CD14-positive monocyte (primary cell): ENCODE measurements around the gene PTGIR. TPM values are rescaled to one million over a fixed set of nuclear protein-coding genes. Genes with fewer than 3 reads are reported as not detected.
A peak's percentile ranks its signal among the peaks of the same experiment; 100 is the strongest.

Experiments used
- DNase-seq, 3 donors: peaks; one replicate each; pipeline ENCODE4 v3.0.0-alpha.2; 2011 to 2022
- H2AFZ ChIP-seq: 2 replicates; pipeline ENCODE4 v1.6.0; 2012; ENCODE audit warnings: mild to moderate bottlenecking, low read depth, low read length, inconsistent platforms; ENCODE audit not compliant: insufficient read depth, poor library complexity, severe bottlenecking
- H3K27ac ChIP-seq, 2 donors: 1 replicate in 1 of 2; 2 replicates in 1 of 2; pipeline ENCODE4 v1.5.1; 2012 to 2013; ENCODE audit warnings: low read length in 2 of 2, control low read depth in 1 of 2, inconsistent platforms in 1 of 2, low read depth in 1 of 2, mild to moderate bottlenecking in 1 of 2
- H3K27me3 ChIP-seq, 2 donors: one replicate each; pipeline versions ENCODE4 v1.6.0 to v1.6.1; 2011 to 2013; ENCODE audit warnings: low read length in 2 of 2; ENCODE audit not compliant: control insufficient read depth in 2 of 2, insufficient read depth in 2 of 2
- H3K36me3 ChIP-seq, 2 donors: replicated peaks in 1 of 2; 1 replicate in 1 of 2; 2 replicates in 1 of 2; pipeline versions ENCODE4 v1.5.1 to v1.6.1; 2012 to 2013; ENCODE audit warnings: low read length in 2 of 2, control low read depth in 1 of 2, inconsistent platforms in 1 of 2, mild to moderate bottlenecking in 1 of 2; ENCODE audit not compliant: insufficient read depth in 2 of 2, control insufficient read depth in 1 of 2
- H3K4me1 ChIP-seq, 2 donors: 1 replicate in 1 of 2; 2 replicates in 1 of 2; pipeline versions ENCODE4 v1.5.1 to v1.6.1; 2012 to 2013; ENCODE audit warnings: low read length in 2 of 2, control low read depth in 1 of 2, inconsistent platforms in 1 of 2, mild to moderate bottlenecking in 1 of 2, moderate library complexity in 1 of 2; ENCODE audit not compliant: insufficient read depth in 2 of 2, control insufficient read depth in 1 of 2
- H3K4me2 ChIP-seq: replicated peaks from 2 replicates; pipeline ENCODE3; 2012; ENCODE audit warnings: low read length, moderate library complexity, mild to moderate bottlenecking; ENCODE audit not compliant: poor library complexity, severe bottlenecking; ENCODE audit errors: extremely low read depth
- H3K4me3 ChIP-seq, 3 experiments: fragments of 200-600 bp in 1 of 3; sonication (generic) in 1 of 3; replicated peaks in 1 of 3; 1 replicate in 2 of 3; 2 replicates in 1 of 3; pipeline ENCODE4 v1.5.1; 2011 to 2013; ENCODE audit warnings: low read length in 3 of 3, mild to moderate bottlenecking in 3 of 3, control low read depth in 2 of 3, low read depth in 2 of 3, inconsistent platforms in 1 of 3, moderate library complexity in 1 of 3
- H3K79me2 ChIP-seq: 2 replicates; pipeline ENCODE4 v1.6.0; 2012; ENCODE audit warnings: mild to moderate bottlenecking, control low read depth, inconsistent platforms, low read length, moderate library complexity; ENCODE audit not compliant: insufficient read depth
- H3K9ac ChIP-seq: 2 replicates; pipeline ENCODE4 v1.6.0; 2017; ENCODE audit warnings: low read length, mild to moderate bottlenecking; ENCODE audit not compliant: insufficient read depth, poor library complexity, severe bottlenecking
- H3K9me3 ChIP-seq, 2 donors: replicated peaks in 1 of 2; 1 replicate in 1 of 2; 2 replicates in 1 of 2; pipeline versions ENCODE4 v1.5.1 to v1.6.1; 2012 to 2013; ENCODE audit warnings: low read length in 2 of 2, control low read depth in 1 of 2; ENCODE audit not compliant: control insufficient read depth in 1 of 2, insufficient read depth in 1 of 2
- H4K20me1 ChIP-seq: 2 replicates; pipeline ENCODE4 v1.6.0; 2012; ENCODE audit warnings: mild to moderate bottlenecking, low read length, control low read depth, moderate library complexity; ENCODE audit not compliant: insufficient read depth
- H3K27ac Mint-ChIP-seq, 7 donors: one replicate each; pipeline ENCODE4 v1.8.0; 2020; ENCODE audit warnings: mild to moderate bottlenecking in 7 of 7, mixed read lengths in 7 of 7, moderate library complexity in 6 of 7, inconsistent platforms in 2 of 7
- H3K27me3 Mint-ChIP-seq, 3 donors: one replicate each; pipeline ENCODE4 v1.8.0; 2021 to 2022; ENCODE audit warnings: low read depth in 3 of 3, mild to moderate bottlenecking in 3 of 3, mixed read lengths in 3 of 3, moderate library complexity in 3 of 3, inconsistent platforms in 1 of 3
- H3K36me3 Mint-ChIP-seq, 2 donors: one replicate each; pipeline ENCODE4 v1.8.0; 2020; ENCODE audit warnings: mixed read lengths in 2 of 2, inconsistent platforms in 1 of 2, mild to moderate bottlenecking in 1 of 2
- H3K4me1 Mint-ChIP-seq: one replicate; pipeline ENCODE4 v1.8.0; 2020; ENCODE audit warnings: mild to moderate bottlenecking, mixed read lengths
- H3K4me3 Mint-ChIP-seq, 2 donors: one replicate each; pipeline ENCODE4 v1.8.0; 2020; ENCODE audit warnings: mild to moderate bottlenecking in 2 of 2, mixed read lengths in 2 of 2, moderate library complexity in 1 of 2
- H3K9me3 Mint-ChIP-seq, 7 donors: one replicate each; pipeline ENCODE4 v1.8.0; 2020 to 2022; ENCODE audit warnings: mixed read lengths in 7 of 7, mild to moderate bottlenecking in 6 of 7, moderate library complexity in 6 of 7, inconsistent platforms in 2 of 7
- CTCF ChIP-seq: fragments of 200-600 bp; IDR thresholded peaks from one replicate; pipeline ENCODE4 v1.8.0; 2022; ENCODE audit warnings: antibody characterized with exemption, mild to moderate bottlenecking
- WGBS: methylation state at CpG from one replicate; pipeline ENCODE4 v1.1.5; 2013; ENCODE audit warnings: missing lambda C conversion rate; ENCODE audit not compliant: insufficient coverage; 5-methylcytosine and 5-hydroxymethylcytosine counted together
- intact Hi-C, 2 donors: fragments of 100-400 bp; cut with micrococcal nuclease; formaldehyde crosslinking; loops; one replicate each; pipeline versions ENCODE4 v1.15.0 to v1.15.1; 2023
- polyA plus RNA-seq, 3 donors: library from polyadenylated mRNA; depleted of rRNA in 1 of 3; unstranded in 2 of 3; stranded (reverse) in 1 of 3; fragments of 300-500 nt in 2 of 3; fragments of >200 nt in 1 of 3; fragmentation: Illumina TruSeq in 2 of 3; gene quantifications; 1 replicate in 2 of 3; 2 replicates in 1 of 3; pipeline ENCODE4 v1.2.3, GENCODE V29; 2012 to 2021

PTGIR gene
- polyA plus RNA-seq, 3 donors: 12.8 to 51.2 (median 14.1) TPM

- Mint-ChIP-seq H3K27ac (no peak overlapping the region), H3K27me3 (peaks cover 21 to 54% (median 53%) of the 10 kb centered on the region in 3 donors), H3K4me1 (peaks cover 37% of the 10 kb centered on the region), H3K9me3 (peaks cover 0 to 8% (median 1%) of the 10 kb centered on the region in 7 donors), H3K36me3 (peaks cover 0 to 3% of the 10 kb centered on the region in 2 donors), H3K4me3 (no peak overlapping the region)
- Histone ChIP-seq H3K4me1 (peaks cover 37 to 47% of the 10 kb centered on the region in 2 donors), H3K4me2 (no peak overlapping the region), H3K4me3 (no peak overlapping the region), H3K9ac (no peak overlapping the region), H3K79me2 (no peaks in the 10 kb centered on the region), H3K27ac (no peak overlapping the region), H2AFZ (no peak overlapping the region), H3K36me3 (no peaks in the 10 kb centered on the region), H3K9me3 (no peaks in the 10 kb centered on the region), H4K20me1 (no peaks in the 10 kb centered on the region), H3K27me3 (peaks cover 17 to 73% of the 10 kb centered on the region in 2 donors)
- no peak for TF ChIP-seq CTCF
- intact Hi-C loops: no loop called here
- no peak for DNase-seq
- WGBS: 89% methylated on average over 14 of the region's 14 CpGs
Measured at GRCh38 chr19:46637224-46637623, 12.3 kb upstream of the PTGIR start.

- intact Hi-C loops: no loop called here
- Histone ChIP-seq H3K4me2 (no peak within 1 kb of the TSS), H3K9ac (no peak within 1 kb of the TSS), H3K4me1 (peaks cover 38 to 47% of the 10 kb centered on the region in 2 donors), H3K36me3 (no peaks in the 10 kb centered on the region), H3K27me3 (peaks cover 17 to 73% of the 10 kb centered on the region in 2 donors), H3K79me2 (no peaks in the 10 kb centered on the region), H3K4me3 (no peak within 1 kb of the TSS), H4K20me1 (no peaks in the 10 kb centered on the region), H3K9me3 (no peaks in the 10 kb centered on the region), H2AFZ (no peak within 1 kb of the TSS), H3K27ac (no peak within 1 kb of the TSS)
- Mint-ChIP-seq H3K4me1 (peaks cover 36% of the 10 kb centered on the region), H3K36me3 (peaks cover 0 to 3% of the 10 kb centered on the region in 2 donors), H3K9me3 (peaks cover 0 to 8% (median 1%) of the 10 kb centered on the region in 7 donors), H3K4me3 (peak within 1 kb of the TSS in 1 of 2 donors; percentile 89), H3K27me3 (peaks cover 29 to 52% (median 45%) of the 10 kb centered on the region in 3 donors), H3K27ac (peak within 1 kb of the TSS in 1 of 7 donors; percentile 16)
- no peak for TF ChIP-seq CTCF
- DNase-seq: no peak
- whole genome bisulfite sequencing: 33% methylated on average over 26 of the region's 34 CpGs
Measured at GRCh38 chr19:46635920-46636761, 11.3 kb upstream of the PTGIR start, which contains the start of gene GNG8. TSS of gene GNG8 (minus strand) at chr19:46636202. CDS start at chr19:46634682, 1,520 bp downstream.
